Thyroid gland (tissue), 4 donors: ENCODE results near the gene SEC22B.
"Not testable (repeated sequence)": the region's sequence is repeated elsewhere in the genome, so short reads cannot be mapped to it uniquely, and the experiment has no call there.

Source experiments
- CTCF ChIP-seq, 6 experiments: fragments of 200-600 bp in 3 of 6; fragments of 450-650 bp in 3 of 6; sonication (generic) in 3 of 6; IDR thresholded peaks; one replicate each; pipeline ENCODE4 v1.5.1; 2016 to 2019; ENCODE audit warnings: antibody characterized with exemption in 6 of 6, mild to moderate bottlenecking in 2 of 6, inconsistent platforms in 1 of 6, moderate library complexity in 1 of 6
- POLR2A ChIP-seq, 2 donors: fragments of 450-650 bp; IDR thresholded peaks; one replicate each; pipeline ENCODE4 v1.6.1; 2017; ENCODE audit warnings: antibody characterized with exemption in 2 of 2, mild to moderate bottlenecking in 2 of 2, moderate library complexity in 1 of 2

- not testable (repeated sequence) for TF ChIP-seq CTCF, POLR2A (IDR thresholded peaks at IDR 0.05)
These were observed 54.5 kb downstream of the SEC22B start for GRCh38 chr1:120121830-120122229.
